ENCODE data around the gene KRT14.
"Not testable (repeated sequence)": the region's sequence is repeated elsewhere in the genome, so short reads cannot be mapped to it uniquely, and the experiment has no call there.

DNA sequence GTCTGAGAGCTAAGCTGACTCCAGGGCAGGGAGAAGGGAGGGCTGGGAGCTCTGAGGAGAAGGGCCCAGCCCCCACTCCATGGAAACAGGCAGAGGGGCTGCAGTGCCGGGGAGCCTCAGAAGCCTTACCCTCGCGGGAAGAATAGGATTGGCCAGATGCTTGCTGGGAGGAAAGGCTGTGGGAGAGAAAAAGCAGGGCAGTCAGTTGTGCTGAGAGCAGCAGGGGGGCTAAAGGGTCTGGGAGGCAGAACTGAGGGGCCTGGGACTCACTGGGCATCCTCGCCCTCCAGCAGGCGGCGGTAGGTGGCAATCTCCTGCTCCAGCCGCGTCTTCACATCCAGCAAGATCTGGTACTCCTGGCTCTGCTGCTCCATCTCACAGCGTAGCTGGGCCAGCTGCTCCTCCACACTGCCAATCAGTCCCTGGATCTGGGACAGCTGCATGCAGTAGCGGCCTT, 23.4 kb upstream of the KRT14 start:
- TF ChIP-seq, protein P1, sequence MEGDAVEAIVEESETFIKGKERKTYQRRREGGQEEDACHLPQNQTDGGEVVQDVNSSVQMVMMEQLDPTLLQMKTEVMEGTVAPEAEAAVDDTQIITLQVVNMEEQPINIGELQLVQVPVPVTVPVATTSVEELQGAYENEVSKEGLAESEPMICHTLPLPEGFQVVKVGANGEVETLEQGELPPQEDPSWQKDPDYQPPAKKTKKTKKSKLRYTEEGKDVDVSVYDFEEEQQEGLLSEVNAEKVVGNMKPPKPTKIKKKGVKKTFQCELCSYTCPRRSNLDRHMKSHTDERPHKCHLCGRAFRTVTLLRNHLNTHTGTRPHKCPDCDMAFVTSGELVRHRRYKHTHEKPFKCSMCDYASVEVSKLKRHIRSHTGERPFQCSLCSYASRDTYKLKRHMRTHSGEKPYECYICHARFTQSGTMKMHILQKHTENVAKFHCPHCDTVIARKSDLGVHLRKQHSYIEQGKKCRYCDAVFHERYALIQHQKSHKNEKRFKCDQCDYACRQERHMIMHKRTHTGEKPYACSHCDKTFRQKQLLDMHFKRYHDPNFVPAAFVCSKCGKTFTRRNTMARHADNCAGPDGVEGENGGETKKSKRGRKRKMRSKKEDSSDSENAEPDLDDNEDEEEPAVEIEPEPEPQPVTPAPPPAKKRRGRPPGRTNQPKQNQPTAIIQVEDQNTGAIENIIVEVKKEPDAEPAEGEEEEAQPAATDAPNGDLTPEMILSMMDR (IDR thresholded peaks at IDR 0.05) = peak in 1 of 4 donors; percentile 7
- TF ChIP-seq POLR2A (IDR thresholded peaks at IDR 0.05) = not testable (repeated sequence)
